Measurements from ENCODE around the gene CLTA.

Gene CLTA

GRCh38 chr9:36245906-36246305 lies 55.2 kb downstream of the CLTA start:
- DNase-seq (ENCODE audit: low spot score) = no peak

DNA sequence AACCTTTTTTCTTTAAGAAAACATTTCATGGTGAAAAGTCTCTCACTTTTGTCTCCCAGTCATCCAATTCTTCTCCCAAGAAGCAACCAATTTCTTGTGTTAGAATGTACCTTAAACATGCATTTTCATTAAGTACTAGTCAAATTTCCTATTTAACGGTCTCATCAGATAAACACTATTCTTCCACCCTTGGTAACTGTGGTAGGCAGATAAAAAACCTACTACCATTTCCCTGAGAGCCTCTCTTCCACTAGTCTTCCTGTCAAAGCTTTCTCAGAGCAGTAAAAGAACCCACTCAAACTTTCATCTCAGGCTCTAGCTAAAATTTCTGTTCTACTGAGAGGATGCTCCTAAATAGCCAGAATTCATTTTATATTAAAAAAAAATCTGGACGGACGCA lies 56.6 kb downstream of the CLTA start:
- no peak for DNase-seq (ENCODE audit: low spot score)

GRCh38 chr9:36248061-36248460 lies 57.3 kb downstream of the CLTA start:
- DNase-seq (ENCODE audit: low spot score) = peak; percentile 45

GRCh38 chr9:36249189-36249588 lies 58.5 kb downstream of the CLTA start:
- DNase-seq (ENCODE audit: low spot score) = no peak

DNA sequence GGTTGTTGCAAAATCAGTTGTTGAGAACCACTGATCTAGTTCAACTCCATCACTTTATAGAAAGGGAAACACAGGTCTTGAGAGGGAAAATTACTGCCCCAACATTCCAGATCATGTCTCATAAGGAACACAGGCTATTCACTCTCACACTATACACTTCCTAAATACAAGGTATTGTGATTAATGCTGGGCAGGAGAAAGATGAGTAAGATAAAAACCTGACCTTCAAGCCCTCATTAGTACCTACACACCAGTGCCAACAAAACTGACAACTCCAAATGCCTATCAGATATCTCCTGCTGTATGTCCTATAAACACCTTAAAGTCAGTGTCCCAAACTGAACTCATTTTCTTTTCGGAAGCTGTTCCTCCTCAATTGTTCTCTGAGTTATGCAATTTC lies 59.4 kb downstream of the CLTA start:
- no peak for DNase-seq (ENCODE audit: low spot score)

- DNase-seq (ENCODE audit: low spot score) = no peak
Measured at GRCh38 chr9:36251428-36251827, 60.7 kb downstream of the CLTA start.

DNA sequence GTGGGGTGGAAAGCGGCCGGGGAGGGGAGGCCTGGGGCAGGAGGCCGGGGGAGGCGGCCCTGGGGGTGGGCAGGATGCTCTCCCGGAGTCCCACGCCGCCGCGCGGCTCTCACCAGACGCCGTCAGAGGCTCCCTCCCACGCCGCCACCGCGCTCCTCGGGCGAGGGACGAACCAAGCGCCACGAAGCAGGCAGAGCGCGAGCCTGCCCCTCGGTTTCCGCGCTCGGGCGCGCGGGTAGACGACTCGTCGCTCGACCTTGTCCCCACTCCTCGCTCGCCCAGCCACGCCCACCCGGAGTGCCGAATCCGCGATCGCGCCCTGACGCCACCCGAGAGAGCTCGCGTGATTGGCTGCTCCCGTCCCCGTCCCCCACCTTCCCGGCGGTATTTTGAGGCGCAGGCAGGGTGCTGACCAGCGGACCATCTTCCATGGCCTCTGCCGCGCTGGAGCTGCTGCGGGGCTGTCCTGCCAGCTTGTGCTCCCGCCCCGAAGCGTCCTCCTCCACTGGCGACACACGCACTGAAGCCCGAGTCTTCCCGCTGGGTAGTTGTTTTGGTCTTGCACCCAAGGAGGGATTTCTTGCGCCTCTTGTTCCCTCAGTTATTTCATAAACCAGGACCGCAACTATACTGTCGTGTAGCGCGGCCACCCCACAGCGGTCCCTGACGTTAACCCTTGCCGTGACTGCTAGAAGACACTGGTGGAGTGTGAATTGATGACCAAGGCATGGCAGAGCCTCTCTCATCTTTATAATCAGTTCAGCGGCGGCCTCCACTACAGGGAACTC lies 67.7 kb downstream of the CLTA start, which contains the start of gene GNE:
TSS of gene GNE (minus strand) at position 241 of the 788 bp plus-strand sequence. CDS start 9,093 bp downstream, outside the sequence.
- peak; percentile 91 for DNase-seq (ENCODE audit: low spot score)

DNA sequence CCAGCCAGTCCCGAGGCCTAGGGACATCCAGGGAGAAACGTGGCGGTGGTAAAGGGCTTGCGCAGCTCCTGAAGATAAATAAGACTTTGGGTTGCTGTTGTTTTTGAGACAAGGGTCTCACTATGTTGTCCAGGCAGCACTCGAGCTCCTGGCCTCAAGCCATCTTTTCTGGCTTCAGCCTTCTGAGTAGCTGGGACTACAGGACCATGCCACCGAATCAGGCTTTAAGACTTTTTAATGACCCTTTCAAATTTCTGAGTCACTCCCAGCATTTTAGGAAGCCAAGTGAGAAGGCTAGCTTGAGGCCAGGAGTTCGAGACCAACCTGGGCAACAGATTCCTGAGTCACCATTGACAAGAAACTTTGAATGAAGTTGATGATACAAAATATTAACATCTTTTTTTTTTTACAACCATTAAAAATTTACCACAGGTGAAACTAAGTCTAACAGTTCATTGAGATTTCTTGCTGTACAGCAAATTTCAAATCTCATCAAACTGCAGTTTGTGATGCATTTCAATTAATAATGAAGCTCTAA lies 68.3 kb downstream of the CLTA start:
- no peak for DNase-seq (ENCODE audit: low spot score)
